ENCODE results near the gene RASGRF2. TPM values are rescaled to one million over a fixed set of nuclear protein-coding genes. Genes with fewer than 3 reads are reported as not detected.
"Not testable (repeated sequence)": the region's sequence is repeated elsewhere in the genome, so short reads cannot be mapped to it uniquely, and the experiment has no call there.

The RASGRF2 gene
- polyA plus RNA-seq, 6 donors from 2014 or later: 0.03 to 0.21 TPM; not detected in 4

GRCh38 chr5:81053282-81053681 lies 93.1 kb downstream of the RASGRF2 start:
- H3K4me3 Mint-ChIP-seq; ATAC-seq (ENCODE audit: low read depth in 2 of 2); H3K9me3 Mint-ChIP-seq; H3K4me1 Mint-ChIP-seq; H3K27ac Mint-ChIP-seq; H3K36me3 Mint-ChIP-seq; DNase-seq: not testable (repeated sequence)
- H3K27me3 Mint-ChIP-seq: peaks cover 4 to 35% (median 25%) of the 10 kb centered on the region in 3 donors

DNA sequence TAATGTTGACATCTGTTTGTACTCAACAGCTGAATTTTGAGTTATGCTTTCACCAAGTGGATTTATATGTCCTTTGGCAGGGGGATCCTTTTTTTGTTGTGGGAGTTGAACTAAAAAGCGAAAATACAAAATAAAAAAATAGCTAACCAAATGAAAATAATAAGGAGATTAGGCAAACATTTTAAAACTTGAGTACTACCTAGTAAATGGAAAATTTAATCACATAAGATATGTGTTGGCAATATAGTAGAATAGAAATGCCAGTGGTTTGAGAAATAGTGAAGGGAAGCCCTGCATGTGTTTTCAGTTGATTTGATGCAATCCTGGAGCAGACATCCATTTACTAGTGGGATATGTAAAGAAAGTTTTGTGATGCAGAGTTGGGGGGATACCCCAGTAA lies 98.0 kb downstream of the RASGRF2 start:
- no peak overlapping the region for H3K4me3 Mint-ChIP-seq
- ATAC-seq (ENCODE audit: low read depth in 2 of 2) (no peak), DNase-seq (no peak)
- no peaks in the 10 kb centered on the region for H3K36me3 Mint-ChIP-seq
- peaks cover 0 to 13% (median 0%) of the 10 kb centered on the region in 3 donors for H3K27me3 Mint-ChIP-seq
- peaks cover 0 to 18% (median 0%) of the 10 kb centered on the region in 7 donors for H3K9me3 Mint-ChIP-seq
- no peaks in the 10 kb centered on the region for H3K4me1 Mint-ChIP-seq
- H3K27ac Mint-ChIP-seq: no peak overlapping the region

GRCh38 chr5:81065492-81065891 lies 105.3 kb downstream of the RASGRF2 start:
- no peak for DNase-seq
- Mint-ChIP-seq H3K4me3 (no peak overlapping the region), H3K27ac (peak overlapping the region in 1 of 6 donors; percentile 36), H3K36me3 (no peaks in the 10 kb centered on the region), H3K4me1 (no peaks in the 10 kb centered on the region), H3K27me3 (peaks cover 11 to 17% (median 13%) of the 10 kb centered on the region in 3 donors), H3K9me3 (peaks cover 0 to 10% (median 4%) of the 10 kb centered on the region in 7 donors)
- no peak for ATAC-seq (ENCODE audit: low read depth in 2 of 2)

- no peak overlapping the region for H3K4me3 Mint-ChIP-seq
- H3K4me1 Mint-ChIP-seq: no peaks in the 10 kb centered on the region
- no peaks in the 10 kb centered on the region for H3K36me3 Mint-ChIP-seq
- ATAC-seq (ENCODE audit: low read depth in 2 of 2) (no peak), DNase-seq (no peak)
- H3K27me3 Mint-ChIP-seq: peaks cover 11 to 17% (median 13%) of the 10 kb centered on the region in 3 donors
- peaks cover 0 to 10% (median 4%) of the 10 kb centered on the region in 7 donors for H3K9me3 Mint-ChIP-seq
- no peak overlapping the region for H3K27ac Mint-ChIP-seq
These were observed 105.9 kb downstream of the RASGRF2 start for GRCh38 chr5:81066102-81066501.

DNA sequence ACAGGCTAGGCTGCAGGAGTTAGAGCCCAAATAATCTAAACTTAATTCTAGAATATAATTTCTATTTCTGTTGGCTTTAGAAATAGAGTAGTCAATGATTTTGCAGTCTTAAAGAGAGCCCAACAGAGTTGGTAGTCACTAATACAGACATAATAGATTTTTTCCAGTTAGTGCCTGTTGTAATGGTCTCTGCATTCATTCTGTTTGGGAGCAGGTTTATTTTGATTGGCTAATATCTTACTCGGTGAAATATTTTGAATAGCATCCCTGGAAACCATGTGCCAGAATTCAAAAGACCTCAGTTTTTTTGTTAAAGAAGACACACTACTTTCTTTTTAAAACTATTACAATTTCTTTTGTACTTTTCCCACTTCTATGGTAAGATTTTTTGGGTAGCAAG lies 107.2 kb downstream of the RASGRF2 start:
- Mint-ChIP-seq H3K4me3 (no peak overlapping the region), H3K9me3 (peaks cover 0 to 10% (median 4%) of the 10 kb centered on the region in 7 donors), H3K36me3 (no peaks in the 10 kb centered on the region), H3K27me3 (peaks cover 11 to 17% (median 13%) of the 10 kb centered on the region in 3 donors), H3K27ac (no peak overlapping the region), H3K4me1 (no peaks in the 10 kb centered on the region)
- DNase-seq (no peak), ATAC-seq (ENCODE audit: low read depth in 2 of 2) (no peak)

GRCh38 chr5:81068063-81068462 lies 107.9 kb downstream of the RASGRF2 start:
- H3K27me3 Mint-ChIP-seq: peaks cover 11 to 17% (median 13%) of the 10 kb centered on the region in 3 donors
- DNase-seq (no peak), ATAC-seq (ENCODE audit: low read depth in 2 of 2) (no peak)
- H3K9me3 Mint-ChIP-seq: peaks cover 0 to 10% (median 4%) of the 10 kb centered on the region in 7 donors
- H3K4me1 Mint-ChIP-seq: no peaks in the 10 kb centered on the region
- no peaks in the 10 kb centered on the region for H3K36me3 Mint-ChIP-seq
- no peak overlapping the region for H3K4me3 Mint-ChIP-seq
- no peak overlapping the region for H3K27ac Mint-ChIP-seq

DNA sequence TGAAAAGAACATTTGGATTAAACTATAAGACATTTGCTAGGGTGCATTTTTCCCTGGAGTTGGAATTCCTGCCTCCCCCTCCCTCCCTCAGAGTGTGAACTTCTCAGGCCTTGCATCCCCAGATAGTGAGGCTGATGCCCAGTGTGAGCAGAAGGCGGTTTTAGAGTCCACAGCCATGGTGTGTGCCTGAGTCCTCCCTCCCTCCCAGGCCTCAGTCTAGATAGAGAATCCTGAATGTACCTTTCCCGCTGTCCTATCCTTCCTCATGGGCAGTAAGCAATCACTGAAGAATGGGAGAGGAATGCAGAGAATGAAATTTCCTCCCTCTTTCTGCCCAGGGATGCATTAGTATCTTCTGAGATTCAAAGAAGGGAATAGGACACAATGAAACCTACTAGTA lies 108.5 kb downstream of the RASGRF2 start:
- no peak overlapping the region for H3K27ac Mint-ChIP-seq
- no peaks in the 10 kb centered on the region for H3K4me1 Mint-ChIP-seq
- H3K4me3 Mint-ChIP-seq: no peak overlapping the region
- H3K36me3 Mint-ChIP-seq: no peaks in the 10 kb centered on the region
- DNase-seq: no peak
- no peak for ATAC-seq (ENCODE audit: low read depth in 2 of 2)
- peaks cover 8 to 17% (median 11%) of the 10 kb centered on the region in 3 donors for H3K27me3 Mint-ChIP-seq
- peaks cover 0 to 10% (median 4%) of the 10 kb centered on the region in 7 donors for H3K9me3 Mint-ChIP-seq

DNA sequence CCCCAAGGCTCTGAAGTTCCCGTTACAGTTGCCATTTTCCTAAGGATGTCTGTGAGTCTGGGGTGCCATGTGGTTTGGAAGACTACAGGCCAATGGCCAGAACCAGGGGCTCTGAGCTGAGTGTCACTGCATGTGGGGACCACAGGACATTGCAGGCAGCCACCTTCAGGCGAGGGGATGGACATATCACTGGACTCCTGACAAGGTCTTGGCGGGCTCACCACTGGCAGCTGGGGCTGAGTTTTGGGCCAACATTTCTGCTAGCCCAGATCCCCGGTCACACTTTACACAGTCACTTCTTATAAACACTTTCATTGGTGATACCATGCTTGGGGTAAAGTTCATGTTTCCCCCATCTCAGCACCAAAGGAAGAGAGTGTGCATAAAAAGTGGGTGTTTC lies 109.8 kb downstream of the RASGRF2 start:
- DNase-seq (no peak), ATAC-seq (ENCODE audit: low read depth in 2 of 2) (no peak)
- H3K4me1 Mint-ChIP-seq: no peaks in the 10 kb centered on the region
- no peaks in the 10 kb centered on the region for H3K9me3 Mint-ChIP-seq
- no peak overlapping the region for H3K27ac Mint-ChIP-seq
- no peaks in the 10 kb centered on the region for H3K36me3 Mint-ChIP-seq
- H3K27me3 Mint-ChIP-seq: peaks cover 0 to 11% (median 5%) of the 10 kb centered on the region in 3 donors
- H3K4me3 Mint-ChIP-seq: no peak overlapping the region

- no peak for ATAC-seq (ENCODE audit: low read depth in 2 of 2)
- Mint-ChIP-seq H3K4me1 (no peaks in the 10 kb centered on the region), H3K4me3 (no peak overlapping the region), H3K27ac (no peak overlapping the region), H3K36me3 (no peaks in the 10 kb centered on the region), H3K27me3 (peaks cover 0 to 11% (median 0%) of the 10 kb centered on the region in 3 donors), H3K9me3 (no peaks in the 10 kb centered on the region)
- DNase-seq: no peak
These were observed 110.5 kb downstream of the RASGRF2 start for GRCh38 chr5:81070571-81071255.

GRCh38 chr5:81075041-81075440 lies 114.9 kb downstream of the RASGRF2 start:
- DNase-seq: no peak
- H3K27me3 Mint-ChIP-seq: no peaks in the 10 kb centered on the region

GRCh38 chr5:81077105-81077504 lies 116.9 kb downstream of the RASGRF2 start:
- H3K27me3 Mint-ChIP-seq: no peaks in the 10 kb centered on the region
- H3K9me3 Mint-ChIP-seq: peaks cover 0 to 10% (median 3%) of the 10 kb centered on the region in 7 donors
- DNase-seq: no peak
- H3K27ac Mint-ChIP-seq: no peak overlapping the region
- no peak for ATAC-seq (ENCODE audit: low read depth in 2 of 2)
- H3K4me3 Mint-ChIP-seq: no peak overlapping the region
- no peaks in the 10 kb centered on the region for H3K36me3 Mint-ChIP-seq
- no peaks in the 10 kb centered on the region for H3K4me1 Mint-ChIP-seq

More at GRCh38 chr5:81075041-81075440, 114.9 kb downstream of the RASGRF2 start:
- H3K4me3 Mint-ChIP-seq: no peak overlapping the region
- no peak for ATAC-seq (ENCODE audit: low read depth in 2 of 2)
- H3K4me1 Mint-ChIP-seq: no peaks in the 10 kb centered on the region
- H3K36me3 Mint-ChIP-seq: no peaks in the 10 kb centered on the region
- no peak overlapping the region for H3K27ac Mint-ChIP-seq
- H3K9me3 Mint-ChIP-seq: peaks cover 0 to 8% (median 3%) of the 10 kb centered on the region in 7 donors

- Mint-ChIP-seq H3K36me3 (no peaks in the 10 kb centered on the region), H3K9me3 (peaks cover 0 to 10% (median 3%) of the 10 kb centered on the region in 7 donors), H3K4me3 (no peak overlapping the region), H3K4me1 (no peaks in the 10 kb centered on the region), H3K27me3 (peaks cover 0 to 2% (median 0%) of the 10 kb centered on the region in 3 donors), H3K27ac (no peak overlapping the region)
- no peak for ATAC-seq (ENCODE audit: low read depth in 2 of 2)
- DNase-seq: no peak
These were observed 118.8 kb downstream of the RASGRF2 start for GRCh38 chr5:81078930-81079329.

DNA sequence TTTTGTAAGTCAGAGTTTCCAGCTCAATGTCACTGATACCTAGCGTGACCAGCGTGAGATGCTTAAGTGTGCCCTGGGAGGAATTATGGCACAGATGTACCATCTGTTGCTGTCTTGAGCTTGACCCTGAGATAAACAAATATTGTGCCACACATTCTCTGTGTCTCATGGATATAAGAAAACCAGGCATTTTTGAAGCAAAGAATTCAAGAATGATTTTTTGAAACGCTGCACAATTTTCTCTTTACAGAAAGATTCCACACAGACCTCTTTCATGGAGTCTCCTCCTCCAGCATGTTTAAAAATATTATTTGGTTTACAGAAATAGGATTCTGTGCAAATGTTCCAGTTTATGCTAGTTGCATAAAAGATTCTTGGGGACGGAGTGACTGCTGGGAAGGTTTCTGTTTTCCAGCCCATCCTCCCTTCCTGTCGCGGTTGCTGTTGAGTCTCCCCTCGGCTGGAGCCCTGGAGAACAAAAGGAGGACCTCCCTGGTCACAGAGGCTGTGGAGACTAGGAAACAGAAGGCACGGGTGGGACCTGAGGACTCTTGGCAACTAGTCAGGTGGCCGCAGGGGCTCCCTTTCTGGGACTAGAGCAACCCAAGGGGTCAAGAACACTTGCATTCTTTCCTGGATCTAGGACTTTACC lies 120.8 kb downstream of the RASGRF2 start:
- Mint-ChIP-seq H3K27ac (no peak overlapping the region), H3K27me3 (peaks cover 4 to 12% (median 6%) of the 10 kb centered on the region in 3 donors), H3K4me1 (no peaks in the 10 kb centered on the region), H3K9me3 (peaks cover 0 to 10% (median 3%) of the 10 kb centered on the region in 7 donors), H3K36me3 (no peaks in the 10 kb centered on the region), H3K4me3 (no peak overlapping the region)
- ATAC-seq (ENCODE audit: low read depth in 2 of 2): no peak
- DNase-seq: no peak

GRCh38 chr5:81081461-81081835 lies 121.3 kb downstream of the RASGRF2 start:
- Mint-ChIP-seq H3K36me3 (no peaks in the 10 kb centered on the region), H3K27me3 (peaks cover 4 to 12% (median 6%) of the 10 kb centered on the region in 3 donors), H3K4me3 (no peak overlapping the region), H3K4me1 (no peaks in the 10 kb centered on the region), H3K27ac (no peak overlapping the region), H3K9me3 (peaks cover 0 to 10% (median 3%) of the 10 kb centered on the region in 7 donors)
- DNase-seq (no peak), ATAC-seq (ENCODE audit: low read depth in 2 of 2) (no peak)
